Measurements from ENCODE around the gene KBTBD13.
A peak's percentile ranks its signal among the peaks of the same experiment; 100 is the strongest.

KBTBD13 gene

DNA sequence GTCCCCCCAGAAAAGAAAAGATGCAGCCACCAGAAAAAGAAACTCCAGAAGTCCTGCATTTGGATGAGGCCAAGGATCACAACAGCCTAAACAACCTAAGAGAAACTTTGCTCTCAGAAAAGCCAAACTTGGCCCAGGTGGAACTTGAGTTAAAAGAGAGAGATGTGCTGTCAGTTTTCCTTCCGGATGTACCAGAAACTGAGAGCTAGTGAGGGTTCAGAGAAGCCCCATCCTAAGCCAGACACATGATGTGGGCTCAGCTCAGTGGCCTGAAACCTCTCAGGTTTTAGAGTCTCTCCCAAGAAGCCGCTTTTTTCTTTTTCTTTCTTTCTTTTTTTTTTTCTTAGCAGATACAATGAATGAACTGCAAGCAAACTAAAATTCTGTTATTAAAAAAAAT lies 23.6 kb upstream of the KBTBD13 start:
- DNase-seq: no peak

DNA sequence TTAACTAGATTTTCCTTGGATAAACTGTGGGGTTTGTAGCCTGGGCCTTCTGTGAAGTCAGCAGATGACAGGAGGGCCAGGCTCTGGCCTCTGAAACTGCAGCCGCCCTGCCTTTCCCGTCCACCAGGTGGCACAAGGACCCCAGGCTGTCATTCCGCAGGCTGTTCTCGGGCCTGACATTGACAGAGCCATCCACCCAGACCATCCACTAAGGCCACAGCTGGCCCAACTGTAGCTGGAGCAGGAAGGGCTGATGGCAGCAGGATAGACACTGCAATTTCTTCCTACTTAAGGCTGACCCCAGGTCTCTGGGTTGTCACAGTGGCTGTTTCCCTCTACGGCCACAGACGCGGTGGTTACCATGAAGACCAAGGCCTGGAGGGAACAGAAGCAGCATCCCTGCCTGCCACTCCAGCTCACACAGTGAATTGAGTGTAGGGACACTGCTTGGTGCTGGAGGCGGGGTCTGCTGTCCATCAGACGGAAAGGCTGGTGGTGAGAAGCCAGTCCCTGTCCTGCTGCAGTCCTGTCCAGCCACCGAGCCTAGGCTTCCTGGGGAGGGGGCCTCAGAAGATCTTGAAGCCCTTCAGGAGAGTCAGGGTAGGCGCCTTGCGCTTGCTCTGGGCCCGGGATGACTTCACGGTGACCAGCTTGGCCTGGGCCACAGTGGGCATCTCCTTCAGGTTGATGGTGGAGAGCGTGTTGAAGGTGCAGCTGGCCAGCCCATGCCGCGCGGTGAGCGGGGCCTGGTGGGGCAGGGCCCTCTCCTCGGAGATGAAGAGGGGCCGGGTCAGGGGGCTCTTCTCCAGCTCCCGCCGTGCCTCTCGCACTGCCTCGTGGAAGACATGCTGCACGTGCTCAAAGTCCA lies 22.0 kb upstream of the KBTBD13 start:
- DNase-seq: peak; percentile 60

DNA sequence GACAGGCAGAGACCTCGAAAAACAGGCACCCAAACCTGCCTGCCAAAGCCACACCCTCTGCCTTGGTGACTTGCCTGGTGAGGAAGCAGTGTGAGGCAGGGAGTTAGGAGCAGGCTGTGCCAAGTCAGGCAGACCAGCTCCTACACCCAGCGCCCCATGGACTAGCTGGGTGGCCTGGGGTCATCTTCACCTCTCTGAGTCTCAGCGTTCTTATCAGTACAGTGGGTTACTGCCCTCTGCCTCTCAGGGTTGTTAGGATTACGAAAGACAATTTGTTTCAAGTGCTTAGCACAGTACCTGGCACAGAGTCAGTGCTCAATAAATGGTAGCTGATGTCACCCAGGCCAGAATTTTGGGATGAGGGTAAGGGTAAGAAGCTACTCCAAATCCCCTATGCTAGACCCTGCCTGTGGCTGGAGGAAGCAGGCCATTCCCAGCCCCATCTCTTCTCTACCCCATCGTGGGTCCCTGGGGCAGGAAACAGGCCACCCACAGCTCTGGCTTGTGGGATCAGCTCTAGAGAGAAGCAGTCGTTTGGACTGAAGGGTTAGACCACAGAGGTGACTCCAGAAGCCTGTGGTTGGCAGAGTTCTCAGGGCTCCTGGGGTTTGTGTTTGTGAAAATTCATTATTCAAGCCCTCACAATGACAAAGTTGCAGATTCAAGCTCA lies 21.2 kb upstream of the KBTBD13 start:
- no peak for DNase-seq

- no peak for DNase-seq
These were observed 20.4 kb upstream of the KBTBD13 start for GRCh38 chr15:65056106-65056505.

DNA sequence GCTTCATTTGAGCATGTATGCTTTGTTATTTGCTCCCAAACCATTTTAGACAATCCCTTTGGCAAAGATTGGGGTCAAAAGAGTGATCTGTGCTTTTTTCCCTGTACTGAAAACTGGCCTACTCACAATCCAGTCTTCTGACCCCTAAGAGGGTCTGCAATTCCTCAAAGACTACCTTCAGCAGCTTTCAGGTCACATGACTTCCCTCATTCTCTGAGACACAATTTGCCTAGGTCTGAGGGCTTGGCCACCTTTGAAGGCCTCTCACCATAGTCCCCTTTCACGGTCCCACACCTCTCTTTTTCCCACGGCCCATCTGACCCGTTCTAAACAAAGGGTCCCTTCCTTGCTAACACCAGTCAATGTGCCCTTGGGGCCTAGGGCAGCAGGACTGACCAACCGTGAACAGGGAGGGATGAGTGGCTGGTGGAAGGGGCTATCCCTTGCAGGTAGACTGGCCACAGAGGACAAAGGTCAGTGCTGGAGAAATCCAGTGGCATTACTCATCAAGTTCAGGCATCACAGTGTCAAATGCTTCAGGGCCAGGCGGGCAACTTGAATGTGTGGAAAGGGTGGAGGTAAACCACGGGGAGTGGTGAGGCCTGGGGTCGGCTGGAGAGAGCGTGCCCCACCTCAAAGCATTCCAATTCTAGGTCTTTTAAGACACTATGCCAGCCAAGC lies 19.5 kb upstream of the KBTBD13 start:
- DNase-seq: no peak

DNA sequence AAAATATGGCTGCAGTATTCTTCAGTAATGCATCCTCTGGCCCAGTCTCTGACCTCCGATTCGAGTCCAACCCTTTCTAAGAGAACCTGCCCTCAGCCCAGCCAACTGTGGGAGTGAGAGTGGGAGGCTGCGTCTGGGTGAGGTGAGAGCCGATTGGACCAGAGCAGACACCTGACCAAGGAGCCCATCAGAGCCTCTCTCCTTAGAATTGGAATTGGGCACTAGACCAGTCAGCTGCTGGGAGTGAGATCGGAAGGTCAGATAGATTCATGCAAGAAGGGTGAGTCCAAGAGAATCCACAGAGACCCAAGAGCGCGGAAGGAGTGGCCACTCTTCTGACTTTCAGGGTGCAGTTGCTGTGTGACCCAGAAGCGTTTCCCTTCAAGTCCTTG lies 19.0 kb upstream of the KBTBD13 start:
- no peak for DNase-seq

- DNase-seq: no peak
These were observed 17.9 kb upstream of the KBTBD13 start for GRCh38 chr15:65058394-65059368.

DNA sequence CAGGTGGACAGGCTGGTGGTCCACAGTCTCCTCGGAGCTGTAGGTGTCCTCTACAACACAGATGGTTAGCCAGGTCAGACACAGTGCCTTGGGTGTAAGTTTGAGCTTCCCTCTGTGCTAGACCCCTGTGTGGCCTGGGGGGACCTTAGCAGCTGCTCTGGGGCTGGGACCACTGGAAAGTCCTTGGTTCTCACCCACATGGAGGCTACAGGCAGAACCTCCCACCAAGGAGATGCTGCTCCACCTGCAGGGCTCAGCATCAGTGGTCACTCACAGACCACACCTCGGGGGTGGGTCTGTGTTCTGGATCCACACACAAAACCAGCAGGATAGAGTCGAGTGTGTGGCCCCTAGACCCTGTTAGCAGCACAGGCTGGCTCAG lies 17.2 kb upstream of the KBTBD13 start:
- DNase-seq: no peak

GRCh38 chr15:65059931-65060596 lies 16.5 kb upstream of the KBTBD13 start:
- no peak for DNase-seq

DNA sequence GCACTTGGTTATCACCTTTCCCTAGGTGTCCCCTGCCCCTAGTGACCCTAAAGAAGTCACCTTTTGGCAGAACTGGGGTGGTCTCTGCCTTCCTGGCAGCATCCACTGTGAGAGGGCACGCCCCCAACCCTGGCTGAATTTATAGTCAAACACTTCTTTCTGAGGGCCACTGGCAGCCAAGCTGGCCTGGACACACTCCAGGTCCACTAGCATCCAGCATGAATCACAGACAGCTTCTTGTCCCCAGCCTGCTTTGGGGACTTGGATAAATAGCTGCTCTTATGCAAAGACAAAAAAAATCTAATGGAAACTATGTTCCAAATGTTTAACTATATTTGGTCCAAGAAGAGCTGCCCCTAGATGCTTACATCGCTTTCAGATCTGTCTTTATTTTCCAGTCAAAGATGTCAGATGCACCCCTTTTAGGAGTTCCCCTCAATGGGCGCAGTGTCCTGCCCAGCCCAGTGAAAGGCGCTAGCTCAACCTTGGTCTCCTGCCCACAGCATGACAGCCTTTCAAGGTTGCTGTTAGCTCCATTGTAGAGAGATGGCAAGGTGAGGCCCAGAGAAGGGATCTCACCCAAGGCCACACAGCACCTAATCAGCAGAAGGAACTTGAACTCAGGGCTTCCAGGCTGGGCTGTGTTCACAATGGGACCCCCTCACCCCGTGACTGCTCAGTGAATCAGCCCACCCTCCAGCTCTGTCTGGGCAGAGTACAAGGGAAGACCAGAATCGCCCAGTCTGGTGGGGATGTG lies 15.7 kb upstream of the KBTBD13 start:
- no peak for DNase-seq

GRCh38 chr15:65062061-65062460 lies 14.5 kb upstream of the KBTBD13 start:
- no peak for DNase-seq

- DNase-seq: no peak
These were observed 13.8 kb upstream of the KBTBD13 start for GRCh38 chr15:65062726-65063125.

- DNase-seq: no peak
These were observed 10.4 kb upstream of the KBTBD13 start for GRCh38 chr15:65066001-65066634.

DNA sequence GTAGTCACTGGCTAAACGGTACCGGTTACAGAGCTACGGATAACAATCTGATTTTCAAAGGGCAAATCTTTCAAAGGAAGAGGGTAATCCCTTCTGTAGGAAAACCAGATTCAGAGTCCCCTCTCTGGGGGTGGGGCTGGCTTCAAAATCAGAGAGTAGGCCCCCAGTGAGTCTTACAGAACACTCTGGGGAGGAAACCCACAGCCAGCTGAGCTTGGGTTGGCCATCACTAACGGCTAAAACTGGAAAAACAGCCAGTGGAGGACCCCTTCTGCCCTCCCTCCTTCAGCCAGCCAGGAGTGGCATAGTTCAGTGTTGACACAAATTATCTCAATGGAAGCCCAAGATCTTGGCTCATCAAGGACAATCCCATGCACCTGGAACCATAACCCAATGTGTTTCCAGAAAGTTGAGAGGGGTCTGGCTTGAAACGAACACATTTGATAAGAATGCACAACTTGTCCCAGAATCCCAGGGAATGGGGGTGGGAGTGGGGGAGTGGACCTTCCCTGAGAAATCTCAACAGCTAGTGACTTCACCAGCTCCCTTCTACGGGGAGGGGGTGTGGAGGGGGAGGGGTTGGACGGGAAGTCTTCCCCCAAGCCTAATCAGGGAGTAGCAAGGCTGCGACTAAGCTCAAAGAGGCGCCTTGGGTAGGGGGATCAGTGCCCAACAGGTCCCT lies 9.8 kb upstream of the KBTBD13 start:
- DNase-seq: no peak

GRCh38 chr15:65067317-65067644 lies 9.3 kb upstream of the KBTBD13 start:
- DNase-seq: no peak

- DNase-seq: no peak
These were observed 8.7 kb upstream of the KBTBD13 start, which contains the start of gene RASL12 for GRCh38 chr15:65067645-65068402. Gene RASL12, minus strand, starts transcription at chr15:65067991. Its CDS starts 156 bp downstream, at chr15:65067835.

DNA sequence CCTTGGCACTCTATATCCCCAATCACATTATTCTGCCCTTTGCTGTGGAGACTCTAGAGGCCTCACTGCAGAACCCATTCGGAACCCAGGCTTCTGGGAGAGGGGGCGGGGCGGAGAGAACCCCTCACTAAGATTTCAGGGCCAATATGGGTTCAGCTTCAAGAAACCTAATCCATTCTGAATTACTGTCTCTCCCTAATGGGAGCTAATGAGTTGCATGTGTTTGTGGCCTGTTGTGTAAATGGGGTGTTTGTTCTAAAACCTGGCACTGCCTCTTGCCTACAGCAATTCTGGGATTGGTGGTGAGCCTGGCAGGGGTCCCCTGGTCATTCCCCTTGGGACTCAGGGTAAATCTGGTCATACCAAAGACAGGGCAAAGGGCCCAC lies 8.2 kb upstream of the KBTBD13 start:
- no peak for DNase-seq

- DNase-seq: no peak
These were observed 7.4 kb upstream of the KBTBD13 start for GRCh38 chr15:65069179-65069578.

DNA sequence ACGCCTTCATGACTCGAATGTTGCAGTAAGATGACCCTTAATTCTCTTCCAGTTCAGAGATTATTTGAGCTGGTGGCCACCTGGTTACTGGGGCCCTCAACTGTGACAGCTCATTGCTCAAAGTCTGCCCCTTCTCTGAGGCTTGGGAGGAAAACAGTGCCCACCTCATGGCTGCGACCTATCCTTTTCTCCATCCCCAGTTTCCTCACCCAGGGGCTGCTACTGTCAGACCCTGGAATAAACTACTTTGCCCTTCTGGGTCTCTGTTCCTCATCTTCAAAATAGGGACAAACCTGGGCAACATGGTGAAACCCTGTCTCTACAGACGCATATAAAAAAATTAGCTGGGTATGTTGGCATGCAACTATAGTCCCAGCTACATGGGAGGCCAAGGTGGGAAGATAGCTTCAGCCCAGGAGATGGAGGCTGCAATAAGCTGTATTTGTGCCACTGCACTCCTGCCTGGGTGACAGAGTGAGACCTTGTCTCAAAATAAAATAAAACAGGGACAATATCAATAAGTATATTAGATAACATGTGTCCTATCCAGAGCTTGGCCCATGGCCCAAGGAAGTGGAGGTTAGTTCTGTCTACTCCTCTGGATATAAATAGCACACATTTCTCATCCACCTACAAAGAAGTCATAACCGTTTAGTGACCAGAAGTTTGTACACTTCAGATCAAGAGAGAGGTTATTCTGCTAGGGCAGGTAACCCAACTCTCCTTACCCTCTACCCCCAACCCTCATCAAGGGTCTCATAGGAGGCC lies 6.6 kb upstream of the KBTBD13 start:
- no peak for DNase-seq

Measured in NCI-H1105 treated with DMSO at 0.1 percent for 48 hours (cell line).